ENCODE data around the gene VDR. TPM values are rescaled to one million over a fixed set of nuclear protein-coding genes. Genes with fewer than 3 reads are reported as not detected.

VDR gene
- polyA plus RNA-seq, 3 donors from 2014 or later: 0.04 TPM; not detected in 2

DNA sequence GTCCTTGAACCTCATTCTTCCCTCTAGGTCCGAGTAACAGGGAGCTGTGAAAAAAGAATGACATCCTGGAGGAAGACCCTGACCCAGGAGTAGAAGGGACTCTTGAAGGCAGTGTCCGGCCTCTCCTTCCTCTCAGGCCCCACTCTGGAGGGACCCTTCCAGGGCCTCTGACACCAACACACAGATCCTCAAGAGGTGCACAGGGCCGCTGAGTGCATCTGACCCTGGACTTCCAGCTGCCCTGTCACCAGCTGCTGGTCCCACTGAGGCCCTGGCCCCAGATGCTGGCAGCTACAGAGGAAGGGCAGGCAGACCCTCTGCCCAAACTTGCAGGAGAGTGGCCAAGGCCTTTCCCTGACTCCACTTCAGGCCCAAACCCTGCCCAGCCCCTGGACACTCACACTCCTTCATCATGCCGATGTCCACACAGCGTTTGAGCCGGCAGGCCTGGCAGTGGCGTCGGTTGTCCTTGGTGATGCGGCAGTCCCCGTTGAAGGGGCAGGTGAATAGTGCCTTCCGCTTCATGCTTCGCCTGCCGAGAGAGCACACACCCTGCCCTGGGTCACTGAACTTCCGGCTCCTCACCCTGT, 40.1 kb downstream of the VDR start:
- no peak for DNase-seq
- Mint-ChIP-seq H3K9me3 (no peaks in the 10 kb centered on the region), H3K27ac (no peak overlapping the region), H3K4me3 (no peak overlapping the region), H3K36me3 (no peaks in the 10 kb centered on the region), H3K27me3 (ENCODE audit: low read depth in 3 of 3) (peaks cover 0 to 2% (median 0%) of the 10 kb centered on the region in 3 donors), H3K4me1 (peaks cover 0 to 4% of the 10 kb centered on the region in 2 donors)

DNA sequence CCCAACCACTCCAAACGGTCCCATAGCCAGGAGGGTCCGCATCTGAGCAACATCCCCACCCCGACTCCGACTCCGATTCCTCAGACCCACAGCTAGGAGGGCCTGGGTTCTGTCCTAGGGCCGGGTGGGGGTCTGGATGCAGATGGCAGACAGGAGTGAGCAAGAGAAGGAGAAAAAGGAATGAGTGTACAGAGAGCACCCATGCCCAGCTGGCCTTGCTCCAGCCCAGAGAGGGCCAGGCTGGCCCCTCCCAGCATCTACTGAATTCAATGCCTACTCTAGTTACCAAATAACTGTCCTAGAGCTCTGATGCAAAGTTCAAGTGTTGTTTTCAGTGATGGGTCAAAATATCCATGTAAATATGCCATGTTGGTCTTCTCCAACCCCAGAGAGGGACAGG, 40.8 kb downstream of the VDR start:
- no peaks in the 10 kb centered on the region for H3K36me3 Mint-ChIP-seq
- no peaks in the 10 kb centered on the region for H3K9me3 Mint-ChIP-seq
- H3K4me1 Mint-ChIP-seq: peaks cover 0 to 4% of the 10 kb centered on the region in 2 donors
- no peak overlapping the region for H3K27ac Mint-ChIP-seq
- DNase-seq: no peak
- H3K4me3 Mint-ChIP-seq: no peak overlapping the region
- no peaks in the 10 kb centered on the region for H3K27me3 Mint-ChIP-seq (ENCODE audit: low read depth in 3 of 3)

DNA sequence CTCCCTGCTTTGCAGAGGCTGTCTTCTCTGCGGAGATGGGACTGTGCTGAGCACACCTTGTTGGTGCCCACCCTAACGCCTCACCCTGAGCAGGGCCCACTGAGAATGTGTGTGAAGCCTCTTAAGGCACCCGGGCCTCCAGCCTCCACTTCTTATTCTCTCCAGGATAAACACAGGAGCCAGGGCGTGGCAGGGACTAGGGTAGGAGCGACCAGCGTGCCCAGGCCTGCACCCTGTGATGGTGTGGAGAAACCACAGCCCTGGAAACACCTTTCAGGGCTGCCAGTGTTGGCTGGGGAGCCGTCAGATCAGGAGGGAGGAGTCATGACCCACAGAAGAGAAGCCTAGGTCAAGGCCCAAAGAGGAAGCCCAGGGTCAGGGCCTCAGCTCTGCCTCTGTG, 41.3 kb downstream of the VDR start:
- Mint-ChIP-seq H3K27me3 (ENCODE audit: low read depth in 3 of 3) (peaks cover 0 to 1% (median 0%) of the 10 kb centered on the region in 3 donors), H3K27ac (no peak overlapping the region), H3K36me3 (no peaks in the 10 kb centered on the region), H3K4me1 (no peaks in the 10 kb centered on the region), H3K9me3 (no peaks in the 10 kb centered on the region), H3K4me3 (no peak overlapping the region)
- no peak for DNase-seq

DNA sequence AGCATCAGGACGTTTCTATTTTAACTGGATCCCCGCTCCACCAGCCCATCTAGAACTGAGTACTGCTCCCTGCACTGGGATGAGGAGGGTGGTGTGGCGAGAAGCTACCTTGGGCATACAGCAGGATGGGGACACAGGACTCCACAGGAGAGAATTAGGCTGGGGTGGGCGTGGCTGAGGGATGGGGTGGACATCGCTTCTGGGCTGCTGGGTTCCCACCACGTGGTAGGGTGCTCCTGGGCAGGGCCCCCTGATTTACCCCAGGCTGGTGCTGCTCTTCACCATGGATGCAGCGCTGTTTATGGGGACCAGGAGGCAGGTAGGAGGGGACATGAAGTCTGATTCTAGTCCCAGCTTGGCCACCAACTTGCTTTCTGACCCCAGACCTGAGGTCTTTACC, 41.9 kb downstream of the VDR start:
- Mint-ChIP-seq H3K9me3 (no peaks in the 10 kb centered on the region), H3K27me3 (ENCODE audit: low read depth in 3 of 3) (peaks cover 0 to 2% (median 1%) of the 10 kb centered on the region in 3 donors), H3K27ac (no peak overlapping the region), H3K36me3 (no peaks in the 10 kb centered on the region), H3K4me3 (no peak overlapping the region), H3K4me1 (no peaks in the 10 kb centered on the region)
- no peak for DNase-seq

DNA sequence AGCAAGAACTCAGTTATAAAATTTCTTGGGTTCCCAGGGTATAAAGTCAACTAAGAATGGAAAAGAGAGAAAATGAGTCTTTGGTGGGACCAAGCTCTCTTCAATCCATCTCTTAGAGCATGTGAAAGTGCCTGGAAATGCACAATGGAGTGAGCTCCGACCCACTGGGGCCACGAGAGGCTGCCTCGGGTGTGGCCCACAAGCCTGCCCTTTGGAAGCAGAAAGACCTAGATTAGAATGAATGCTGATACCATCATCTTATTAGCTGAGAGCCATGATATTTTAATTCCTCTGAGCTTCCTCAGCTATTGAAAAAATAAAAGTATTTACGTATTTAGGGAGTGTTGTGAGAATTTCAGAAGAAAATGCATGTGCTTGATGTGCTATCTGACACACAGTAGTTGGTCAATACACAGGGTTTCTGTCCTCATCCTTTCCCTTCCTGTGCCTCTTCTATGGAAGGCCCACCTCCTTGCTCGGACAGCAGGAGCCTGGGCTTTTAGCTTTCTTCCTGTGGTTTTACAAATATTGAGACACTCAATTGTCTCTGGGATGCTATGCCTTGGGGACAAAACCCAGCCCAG, 42.5 kb downstream of the VDR start:
- Mint-ChIP-seq H3K4me3 (no peak overlapping the region), H3K27me3 (ENCODE audit: low read depth in 3 of 3) (peaks cover 0 to 2% (median 1%) of the 10 kb centered on the region in 3 donors), H3K27ac (no peak overlapping the region), H3K36me3 (no peaks in the 10 kb centered on the region), H3K4me1 (no peaks in the 10 kb centered on the region), H3K9me3 (no peaks in the 10 kb centered on the region)
- no peak for DNase-seq

DNA sequence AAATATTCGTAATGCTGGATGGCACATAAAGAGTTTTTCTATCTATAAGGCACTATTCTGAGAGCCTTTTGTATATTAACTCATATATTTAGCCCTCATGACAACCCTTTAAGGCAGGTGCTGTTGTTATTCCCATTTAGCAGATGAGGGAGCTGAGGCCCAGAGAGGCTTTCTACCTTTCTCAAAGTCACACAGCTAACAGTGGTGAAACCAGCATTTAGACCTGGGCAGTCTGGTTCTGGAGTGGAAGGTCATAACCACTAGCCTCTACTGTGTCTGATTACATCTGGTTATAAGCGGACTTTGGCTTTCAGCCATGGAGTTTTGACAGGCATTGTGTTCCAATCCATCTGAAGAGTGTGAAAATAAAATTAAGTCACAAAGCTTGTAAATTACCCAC, 43.9 kb downstream of the VDR start:
- DNase-seq: no peak
- no peaks in the 10 kb centered on the region for H3K9me3 Mint-ChIP-seq
- H3K27ac Mint-ChIP-seq: no peak overlapping the region
- H3K4me1 Mint-ChIP-seq: no peaks in the 10 kb centered on the region
- H3K27me3 Mint-ChIP-seq (ENCODE audit: low read depth in 3 of 3): peaks cover 0 to 2% (median 1%) of the 10 kb centered on the region in 3 donors
- no peak overlapping the region for H3K4me3 Mint-ChIP-seq
- no peaks in the 10 kb centered on the region for H3K36me3 Mint-ChIP-seq

DNA sequence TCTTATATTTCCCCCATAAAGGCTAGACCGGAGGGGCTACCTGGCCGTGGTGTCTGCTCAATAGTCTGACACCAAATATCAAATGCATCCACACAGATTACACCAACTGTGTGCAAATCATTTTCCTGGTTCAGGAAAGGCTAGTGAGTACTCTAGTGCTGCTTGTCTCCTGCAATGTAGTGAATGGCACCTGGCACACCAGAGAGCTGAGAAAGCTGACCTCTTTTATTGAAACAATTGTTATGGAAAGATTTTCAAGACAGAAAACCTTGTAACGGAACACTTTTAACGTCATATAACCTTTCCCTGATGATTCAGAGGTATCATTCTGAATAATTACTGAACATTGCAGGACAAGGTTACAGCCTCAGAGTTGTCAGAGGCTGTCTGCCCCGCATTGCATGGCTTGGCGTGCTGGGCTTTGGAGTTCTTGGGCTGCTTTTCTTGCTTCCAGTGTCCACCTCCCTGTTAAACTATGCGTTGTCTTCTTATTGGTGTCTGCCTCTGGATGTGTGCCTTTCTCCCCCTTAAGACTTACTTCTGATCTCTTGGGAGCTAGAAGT, 44.4 kb downstream of the VDR start:
- DNase-seq: no peak
- Mint-ChIP-seq H3K4me1 (no peaks in the 10 kb centered on the region), H3K4me3 (no peak overlapping the region), H3K9me3 (no peaks in the 10 kb centered on the region), H3K36me3 (no peaks in the 10 kb centered on the region), H3K27ac (no peak overlapping the region), H3K27me3 (ENCODE audit: low read depth in 3 of 3) (peaks cover 0 to 2% (median 1%) of the 10 kb centered on the region in 3 donors)

DNA sequence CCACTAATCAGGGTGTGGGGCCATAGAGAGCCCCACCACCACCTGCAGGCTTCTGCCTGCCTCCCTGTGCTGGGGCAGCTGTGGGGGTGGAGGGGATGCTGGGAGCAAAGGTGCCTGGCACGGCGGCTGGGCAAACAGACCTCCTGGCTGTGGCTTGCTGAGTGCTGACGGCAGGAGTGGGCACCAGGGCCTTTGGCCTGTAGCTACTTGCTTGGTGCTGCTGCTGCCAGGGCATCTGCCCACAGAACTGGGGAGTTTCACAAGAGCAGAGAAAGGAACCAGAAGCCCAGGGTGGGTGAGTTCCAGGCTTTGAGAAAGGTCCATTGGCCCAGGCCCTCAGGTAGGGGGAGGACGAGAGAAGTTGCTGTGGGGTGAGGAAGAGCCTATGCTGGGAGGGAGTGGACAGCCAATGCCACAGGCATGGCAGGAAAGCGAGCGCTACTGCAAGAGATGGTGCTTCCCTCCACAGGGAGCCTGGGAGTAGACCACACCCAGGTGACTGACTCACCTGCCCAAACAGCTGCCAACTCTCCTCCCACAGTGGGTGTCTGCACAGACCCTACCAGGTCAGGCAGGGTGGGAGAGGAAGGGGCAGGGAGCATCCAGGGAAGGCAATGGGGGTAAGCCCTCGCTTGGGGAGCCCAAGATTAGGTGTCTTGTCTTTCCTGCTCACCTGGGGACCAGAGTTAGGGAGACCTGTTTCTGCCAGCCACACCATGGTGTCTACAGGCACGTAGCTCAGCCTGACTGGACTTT, 46.1 kb downstream of the VDR start:
- peaks cover 0 to 2% (median 1%) of the 10 kb centered on the region in 3 donors for H3K27me3 Mint-ChIP-seq (ENCODE audit: low read depth in 3 of 3)
- no peaks in the 10 kb centered on the region for H3K9me3 Mint-ChIP-seq
- no peak overlapping the region for H3K27ac Mint-ChIP-seq
- H3K36me3 Mint-ChIP-seq: no peaks in the 10 kb centered on the region
- DNase-seq: no peak
- no peaks in the 10 kb centered on the region for H3K4me1 Mint-ChIP-seq
- H3K4me3 Mint-ChIP-seq: no peak overlapping the region

DNA sequence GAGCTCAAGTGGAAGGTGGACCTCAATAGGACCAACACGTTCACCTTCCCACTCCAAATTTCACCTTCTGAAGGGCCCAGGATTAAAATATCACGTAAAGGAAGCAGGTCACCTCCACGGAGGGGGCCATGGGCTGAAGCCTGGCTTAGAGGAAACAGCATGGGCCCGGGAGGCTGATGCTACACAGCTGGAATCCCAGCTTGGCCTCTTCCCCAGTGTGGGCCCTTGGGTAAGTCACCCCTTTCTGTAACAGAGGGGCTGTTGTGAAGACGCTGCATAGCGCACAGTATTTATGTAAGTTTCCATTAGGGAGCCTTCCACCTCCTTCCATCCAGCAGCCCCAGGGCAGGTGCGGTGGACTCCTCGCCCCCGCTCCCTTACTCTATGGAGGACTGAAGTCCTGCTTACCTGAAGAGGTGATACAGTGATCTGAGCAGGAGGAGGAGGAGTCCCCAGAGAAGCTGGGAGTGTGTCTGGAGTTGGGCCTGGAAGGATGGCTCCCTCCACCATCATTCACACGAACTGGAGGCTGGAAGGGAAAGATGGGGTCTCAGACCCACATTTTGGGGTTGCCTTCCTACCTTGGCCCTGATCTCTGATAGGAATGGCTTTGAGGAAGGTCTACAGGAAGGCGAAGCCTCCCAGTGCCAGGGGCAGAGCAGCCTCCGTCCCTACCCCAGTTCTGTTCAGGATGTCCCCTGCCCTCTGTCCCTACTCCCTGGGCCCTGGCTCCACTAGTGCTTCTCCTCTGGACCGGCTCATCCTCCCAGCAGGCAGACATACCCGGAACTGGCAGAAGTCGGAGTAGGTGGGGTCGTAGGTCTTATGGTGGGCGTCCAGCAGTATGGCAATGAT, 47.8 kb downstream of the VDR start:
- no peaks in the 10 kb centered on the region for H3K9me3 Mint-ChIP-seq
- no peak overlapping the region for H3K4me3 Mint-ChIP-seq
- no peak for DNase-seq
- H3K27me3 Mint-ChIP-seq (ENCODE audit: low read depth in 3 of 3): peaks cover 0 to 2% (median 1%) of the 10 kb centered on the region in 3 donors
- H3K27ac Mint-ChIP-seq: no peak overlapping the region
- no peaks in the 10 kb centered on the region for H3K4me1 Mint-ChIP-seq
- no peaks in the 10 kb centered on the region for H3K36me3 Mint-ChIP-seq

DNA sequence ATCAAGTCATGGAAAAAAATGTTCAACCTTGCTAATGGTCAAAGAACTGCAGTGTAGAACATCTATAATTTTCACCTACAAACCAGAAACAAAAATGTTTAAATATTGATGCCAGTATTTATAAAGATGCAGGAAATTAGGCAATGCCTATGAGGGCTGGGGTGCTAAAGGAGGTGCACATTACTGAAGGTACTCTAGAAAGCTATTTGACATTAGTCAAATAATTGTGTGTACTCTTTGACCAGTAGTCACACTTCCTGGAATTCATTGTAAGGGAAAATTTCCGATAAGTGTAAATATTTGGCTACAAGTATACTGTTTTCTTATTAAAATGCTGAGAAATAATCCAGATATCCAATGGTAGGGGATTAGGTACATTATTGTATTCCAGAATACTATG, 48.7 kb downstream of the VDR start:
- Mint-ChIP-seq H3K4me1 (no peaks in the 10 kb centered on the region), H3K27me3 (ENCODE audit: low read depth in 3 of 3) (peaks cover 0 to 2% (median 1%) of the 10 kb centered on the region in 3 donors), H3K27ac (no peak overlapping the region), H3K4me3 (no peak overlapping the region), H3K9me3 (no peaks in the 10 kb centered on the region), H3K36me3 (no peaks in the 10 kb centered on the region)
- no peak for DNase-seq

DNA sequence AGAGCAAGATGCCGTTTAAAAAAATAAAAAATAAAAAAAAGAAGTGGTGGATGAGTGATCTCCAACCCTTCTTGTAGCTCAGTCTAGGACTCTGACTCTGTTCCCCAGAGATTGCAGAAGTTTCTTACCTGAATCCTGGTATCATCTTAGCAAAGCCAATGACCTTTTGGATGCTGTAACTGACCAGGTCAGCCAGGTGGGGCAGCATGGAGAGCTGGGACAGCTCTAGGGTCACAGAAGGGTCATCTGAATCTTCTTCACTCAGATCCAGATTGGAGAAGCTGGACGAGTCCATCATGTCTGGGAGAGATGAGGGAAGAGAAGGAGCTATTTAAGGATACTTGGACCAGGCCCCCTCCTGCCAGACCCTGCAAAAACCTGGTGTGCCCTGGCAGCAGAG, 49.3 kb downstream of the VDR start:
- DNase-seq: no peak
- Mint-ChIP-seq H3K27me3 (ENCODE audit: low read depth in 3 of 3) (peaks cover 0 to 2% (median 1%) of the 10 kb centered on the region in 3 donors), H3K9me3 (no peaks in the 10 kb centered on the region), H3K4me3 (no peak overlapping the region), H3K36me3 (no peaks in the 10 kb centered on the region), H3K4me1 (no peaks in the 10 kb centered on the region), H3K27ac (no peak overlapping the region)

DNA sequence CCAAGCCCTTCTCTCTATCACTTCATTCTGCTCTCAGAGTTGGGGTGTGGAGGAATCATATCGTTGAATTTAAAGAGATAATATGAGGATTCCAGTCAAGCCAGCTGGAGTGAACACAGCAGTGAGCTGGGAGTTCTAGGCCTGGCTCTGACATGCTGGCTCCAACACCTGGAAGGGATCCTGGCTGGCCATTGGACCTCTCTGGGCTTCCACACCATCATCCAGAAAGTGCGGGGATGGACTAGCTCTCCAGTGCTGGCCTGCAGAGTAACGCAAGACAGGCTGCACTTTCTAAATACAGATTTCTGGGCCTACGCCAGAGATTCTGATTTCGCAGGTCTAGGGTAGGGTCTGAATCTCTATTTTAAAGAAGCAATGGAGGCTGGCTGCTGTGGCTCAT, 50.3 kb downstream of the VDR start:
- H3K4me1 Mint-ChIP-seq: no peaks in the 10 kb centered on the region
- H3K9me3 Mint-ChIP-seq: no peaks in the 10 kb centered on the region
- H3K4me3 Mint-ChIP-seq: no peak overlapping the region

DNA sequence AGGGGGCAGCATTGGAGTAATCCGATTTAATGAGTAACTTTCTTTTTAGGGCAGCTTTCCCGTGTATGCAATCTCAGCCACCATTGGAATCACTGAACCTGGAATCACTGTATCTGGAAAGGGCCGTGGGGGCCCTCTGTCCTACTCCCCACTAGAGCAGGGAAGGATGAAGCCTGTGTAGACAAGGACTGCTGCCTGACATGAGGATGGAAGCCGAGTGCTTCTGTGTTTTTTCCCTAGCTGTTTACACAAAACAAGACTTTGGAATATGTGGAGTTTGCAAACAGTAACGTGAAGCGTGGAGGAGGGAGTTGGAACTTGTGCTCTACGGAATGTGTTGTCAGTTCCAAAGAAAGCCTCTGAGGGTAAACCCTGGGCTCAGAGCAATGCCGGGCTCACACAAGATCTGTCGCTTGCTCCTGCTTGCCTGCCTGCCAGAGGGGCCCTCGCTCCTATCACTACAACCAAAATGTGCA, 52.7 kb downstream of the VDR start:
- Mint-ChIP-seq H3K9me3 (no peaks in the 10 kb centered on the region), H3K4me1 (no peaks in the 10 kb centered on the region), H3K27ac (no peak overlapping the region), H3K27me3 (ENCODE audit: low read depth in 3 of 3) (peaks cover 0 to 3% (median 1%) of the 10 kb centered on the region in 3 donors), H3K4me3 (no peak overlapping the region), H3K36me3 (no peaks in the 10 kb centered on the region)
- no peak for DNase-seq

More for the DNA sequence above, 50.3 kb downstream of the VDR start:
- H3K36me3 Mint-ChIP-seq: no peaks in the 10 kb centered on the region
- no peak for DNase-seq
- peaks cover 0 to 2% (median 1%) of the 10 kb centered on the region in 3 donors for H3K27me3 Mint-ChIP-seq (ENCODE audit: low read depth in 3 of 3)
- no peak overlapping the region for H3K27ac Mint-ChIP-seq

Data from immature natural killer cell (primary cell).